Transverse colon (tissue), 4 donors: Measurements from ENCODE around the gene FARP1. TPM values are rescaled to one million over a fixed set of nuclear protein-coding genes. Genes with fewer than 3 reads are reported as not detected.
A peak's percentile ranks its signal among the peaks of the same experiment; 100 is the strongest.

Source experiments
- DNase-seq: peaks from one replicate; pipeline ENCODE4 v3.0.0-alpha.2; 2019
- H3K27ac ChIP-seq, 4 donors: fragments of 200-600 bp; sonication (generic); 2 replicates each; pipeline ENCODE4 v1.5.1; 2016 to 2018; ENCODE audit warnings: inconsistent platforms in 4 of 4
- H3K27me3 ChIP-seq: fragments of 200-600 bp; sonication (generic); 2 replicates; pipeline ENCODE4 v1.5.1; 2017; ENCODE audit warnings: inconsistent platforms
- H3K36me3 ChIP-seq, 4 donors: fragments of 200-600 bp; sonication (generic); 2 replicates each; pipeline ENCODE4 v1.5.1; 2017 to 2019; ENCODE audit warnings: inconsistent platforms in 4 of 4
- H3K4me1 ChIP-seq, 4 donors: fragments of 200-600 bp; sonication (generic); 2 replicates each; pipeline ENCODE4 v1.5.1; 2017 to 2020; ENCODE audit warnings: inconsistent platforms in 4 of 4
- H3K4me3 ChIP-seq, 4 donors: fragments of 200-600 bp; sonication (generic); 1 replicate in 1 of 4; 2 replicates in 3 of 4; pipeline versions ENCODE4 v1.5.1 to v1.6.1; 2017 to 2019; ENCODE audit warnings: inconsistent platforms in 4 of 4
- H3K9me3 ChIP-seq, 2 donors: fragments of 200-600 bp; sonication (generic); 2 replicates each; pipeline ENCODE4 v1.5.1; 2017 to 2019; ENCODE audit warnings: inconsistent platforms in 2 of 2
- EP300 ChIP-seq: sonication (generic); formaldehyde crosslinking; IDR thresholded peaks from one replicate; pipeline ENCODE4 v1.6.1; 2017; ENCODE audit warnings: antibody characterized with exemption, low read depth
- POLR2A ChIP-seq: fragments of 450-650 bp; IDR thresholded peaks from one replicate; pipeline ENCODE4 v1.6.1; 2016; ENCODE audit warnings: antibody characterized with exemption, mild to moderate bottlenecking, moderate library complexity
- POLR2AphosphoS5 ChIP-seq, 3 donors: sonication (generic); formaldehyde crosslinking; IDR thresholded peaks; one replicate each; pipeline ENCODE4 v1.6.1; 2016; ENCODE audit warnings: antibody characterized with exemption in 3 of 3
- WGBS, 2 donors: methylation state at CpG; one replicate each; pipeline ENCODE4 v1.1.5; 2018; ENCODE audit warnings: low coverage in 1 of 2; 5-methylcytosine and 5-hydroxymethylcytosine counted together
- in situ Hi-C, 4 donors: fragments of 200-750 bp; cut with MboI; loops; one replicate each; pipeline versions ENCODE4 v1.15.0 to v1.15.1; 2017; ENCODE audit warnings: low sequenced_read_pairs in 3 of 4, low pct_ligation_motif_present in 1 of 4, low pct_unique_long_range_greater_than_20kb in 1 of 4
- intact Hi-C: fragments of 100-400 bp; cut with DNase I; formaldehyde crosslinking; loops from one replicate; pipeline ENCODE4 v1.15.1; 2023; ENCODE audit warnings: low total_unique reads
- total RNA-seq, 4 donors: library from RNA; depleted of rRNA; stranded (reverse); fragments of >200 nt; gene quantifications; one replicate each; pipeline ENCODE4 v1.1.0, GENCODE V29; 2016
- TF ChIP-seq, protein P1 (sequence below), 5 experiments: fragments of 200-600 bp in 3 of 5; fragments of 450-650 bp in 2 of 5; sonication (generic) in 3 of 5; IDR thresholded peaks; 1 replicate in 2 of 5; 2 replicates in 3 of 5; pipeline ENCODE4 v1.5.1; 2016 to 2017; ENCODE audit warnings: antibody characterized with exemption in 5 of 5, inconsistent platforms in 3 of 5, mild to moderate bottlenecking in 2 of 5, moderate library complexity in 1 of 5

FARP1 gene
- total RNA-seq, 4 donors from 2014 or later = 32.8 to 41.8 (median 38.3) TPM

DNA sequence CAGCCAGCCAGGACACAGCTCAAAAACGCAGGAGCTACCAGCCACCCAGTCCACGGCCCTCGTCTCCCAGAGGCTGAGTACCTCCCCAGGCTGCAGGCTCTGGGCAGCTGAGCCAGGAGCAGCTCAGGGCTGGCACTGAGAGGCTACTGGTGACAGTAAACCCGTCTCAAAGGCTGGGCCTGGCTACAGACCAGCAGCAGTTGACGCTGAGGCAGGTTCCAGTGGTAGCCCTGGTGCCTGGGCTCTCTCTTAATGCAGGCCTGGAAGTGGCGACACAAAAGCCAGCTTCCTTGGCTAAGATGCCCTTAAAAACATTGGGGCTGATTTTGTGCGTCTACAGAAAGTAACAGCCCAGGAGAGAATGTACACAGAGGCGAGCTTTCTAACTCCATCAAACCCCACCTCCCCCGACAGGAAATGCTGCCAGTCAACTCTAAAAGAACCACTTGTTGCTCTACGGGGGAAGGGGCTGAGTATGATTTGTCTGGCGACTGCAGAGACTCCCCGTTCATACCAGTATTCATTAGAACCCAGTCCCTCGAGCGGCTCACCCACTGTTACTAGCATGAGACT lies 307.7 kb downstream of the FARP1 start:
- DNase-seq = no peak
- intact Hi-C loops (loop anchor here (5.0 kb wide), 1 partner anchor 47 kb away; no protein-coding TSS in a partner anchor), in situ Hi-C loops (loop anchor here in 1 of 4 donors (25.0 kb wide), 1 partner anchor 387 kb away; no protein-coding TSS in a partner anchor)
- H3K4me1 ChIP-seq = peaks cover 7 to 33% (median 25%) of the 10 kb centered on the region in 4 donors
- H3K27ac ChIP-seq = peak overlapping the region; percentile 43 to 82 (median 71)
- no peak overlapping the region for H3K4me3 ChIP-seq
- H3K9me3 ChIP-seq = no peaks in the 10 kb centered on the region
- peaks cover 0 to 14% (median 6%) of the 10 kb centered on the region in 4 donors for H3K36me3 ChIP-seq
- 75% methylated on average over 14 of the region's 14 CpGs; no CpG with 5 or more reads in 1 of the 2 donors for WGBS, 2 donors
- TF ChIP-seq EP300 (no peak), POLR2A (no peak), POLR2AphosphoS5 (IDR thresholded peaks at IDR 0.05) (peak in 1 of 3 donors; percentile 10)
- TF ChIP-seq, protein P1, sequence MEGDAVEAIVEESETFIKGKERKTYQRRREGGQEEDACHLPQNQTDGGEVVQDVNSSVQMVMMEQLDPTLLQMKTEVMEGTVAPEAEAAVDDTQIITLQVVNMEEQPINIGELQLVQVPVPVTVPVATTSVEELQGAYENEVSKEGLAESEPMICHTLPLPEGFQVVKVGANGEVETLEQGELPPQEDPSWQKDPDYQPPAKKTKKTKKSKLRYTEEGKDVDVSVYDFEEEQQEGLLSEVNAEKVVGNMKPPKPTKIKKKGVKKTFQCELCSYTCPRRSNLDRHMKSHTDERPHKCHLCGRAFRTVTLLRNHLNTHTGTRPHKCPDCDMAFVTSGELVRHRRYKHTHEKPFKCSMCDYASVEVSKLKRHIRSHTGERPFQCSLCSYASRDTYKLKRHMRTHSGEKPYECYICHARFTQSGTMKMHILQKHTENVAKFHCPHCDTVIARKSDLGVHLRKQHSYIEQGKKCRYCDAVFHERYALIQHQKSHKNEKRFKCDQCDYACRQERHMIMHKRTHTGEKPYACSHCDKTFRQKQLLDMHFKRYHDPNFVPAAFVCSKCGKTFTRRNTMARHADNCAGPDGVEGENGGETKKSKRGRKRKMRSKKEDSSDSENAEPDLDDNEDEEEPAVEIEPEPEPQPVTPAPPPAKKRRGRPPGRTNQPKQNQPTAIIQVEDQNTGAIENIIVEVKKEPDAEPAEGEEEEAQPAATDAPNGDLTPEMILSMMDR (IDR thresholded peaks at IDR 0.05) = no peak
- H3K27me3 ChIP-seq = no peaks in the 10 kb centered on the region

DNA sequence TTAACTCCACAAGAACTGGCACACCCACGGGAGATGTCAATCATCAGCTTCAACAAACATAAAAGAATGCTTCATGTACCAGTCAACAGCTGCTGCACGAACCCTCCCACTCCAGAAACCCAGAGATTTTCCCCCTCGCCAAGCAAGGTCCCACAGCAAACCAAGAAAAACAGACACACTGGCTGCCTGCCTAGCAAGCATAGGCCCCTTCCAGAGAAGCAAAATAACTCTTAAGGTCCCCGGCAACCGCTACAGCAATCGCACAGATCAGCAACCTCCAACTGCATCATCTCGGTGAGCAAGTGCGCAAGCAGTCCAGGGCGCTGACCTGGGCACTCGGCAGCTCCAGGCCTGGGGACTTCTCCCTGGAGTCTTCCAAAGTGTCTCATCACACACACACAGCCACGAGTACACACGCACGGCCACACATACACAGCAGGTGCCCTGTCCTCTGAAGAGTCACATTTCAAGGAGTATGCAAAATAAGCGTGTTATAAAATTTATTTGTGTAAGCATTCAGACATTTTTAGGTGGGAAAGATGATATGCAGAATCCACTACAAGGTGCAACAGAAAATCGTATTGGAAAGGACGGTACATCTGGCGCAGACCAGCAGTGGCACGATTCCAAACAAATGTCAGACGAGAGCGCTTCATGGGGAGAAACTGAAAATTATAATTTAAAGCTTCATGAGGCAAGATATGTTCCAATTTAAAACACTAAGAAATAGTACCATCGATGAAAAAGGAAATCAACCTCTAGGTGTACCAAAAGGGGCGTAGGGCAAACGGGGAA lies 309.0 kb downstream of the FARP1 start:
- TF ChIP-seq, protein P1 (IDR thresholded peaks at IDR 0.05) = no peak
- no peak for TF ChIP-seq POLR2A
- TF ChIP-seq EP300 = no peak
- TF ChIP-seq POLR2AphosphoS5 (IDR thresholded peaks at IDR 0.05) = peak in 1 of 3 donors; percentile 45
- Histone ChIP-seq H3K27ac (peak overlapping the region in 3 of 4 donors; percentile 69 to 82 (median 73)), H3K9me3 (no peaks in the 10 kb centered on the region), H3K4me3 (no peak overlapping the region), H3K27me3 (no peaks in the 10 kb centered on the region), H3K4me1 (peaks cover 7 to 32% (median 25%) of the 10 kb centered on the region in 4 donors), H3K36me3 (peaks cover 0 to 25% (median 9%) of the 10 kb centered on the region in 4 donors)
- in situ Hi-C loops (loop anchor here in 1 of 4 donors (25.0 kb wide), 1 partner anchor 385 kb away; no protein-coding TSS in a partner anchor), intact Hi-C loops (loop anchor here (5.0 kb wide), 1 partner anchor 45 kb away; no protein-coding TSS in a partner anchor)
- 78 to 89% methylated on average over 7 to 23 of the region's 23 CpGs for WGBS, 2 donors
- no peak for DNase-seq

DNA sequence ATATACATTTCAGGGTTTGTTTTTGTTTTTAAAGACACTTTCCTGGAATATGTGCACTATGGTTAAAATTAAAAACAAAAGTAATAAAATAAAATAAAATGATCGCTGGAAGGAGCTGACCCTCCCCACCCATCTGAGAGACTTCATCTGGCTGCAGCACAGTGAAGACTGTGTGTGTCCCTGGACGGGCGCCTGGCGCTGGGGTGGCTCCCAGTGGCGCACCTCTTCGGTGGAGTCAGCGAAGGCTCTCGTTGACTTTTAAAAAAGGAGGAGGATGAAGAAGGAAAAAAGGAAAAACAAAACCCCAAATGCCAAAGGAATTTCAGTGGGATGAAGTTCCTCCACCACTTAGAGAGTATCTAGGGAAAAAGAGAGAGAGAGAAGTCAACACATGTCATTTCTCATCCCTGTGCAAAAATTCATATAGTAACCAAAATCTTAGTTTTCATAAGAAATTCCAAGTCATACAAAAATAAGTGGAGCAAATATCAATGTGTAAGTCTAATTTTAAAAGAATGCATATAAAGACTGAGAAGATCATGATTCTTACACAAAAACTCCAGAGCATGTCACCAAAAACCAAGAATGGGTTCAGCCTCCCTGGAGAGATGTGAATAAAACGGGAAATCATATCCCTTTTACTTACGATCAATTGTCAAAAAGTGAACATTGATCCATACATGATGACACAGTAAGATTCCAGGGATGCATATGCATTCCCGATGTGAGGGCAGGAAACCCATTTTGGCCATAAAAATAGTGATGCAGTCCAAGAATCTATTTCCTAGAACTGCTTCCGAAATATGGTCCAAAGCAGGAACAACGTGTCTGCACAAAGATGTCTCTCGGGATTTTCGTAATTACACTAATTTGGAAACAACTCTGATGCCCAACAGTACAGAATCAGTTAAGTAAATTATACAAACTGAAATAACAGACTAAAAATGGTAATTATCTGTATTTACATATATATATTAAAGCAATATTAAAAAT lies 310.3 kb downstream of the FARP1 start:
- WGBS, 2 donors = 87 to 89% methylated on average over 15 of the region's 15 CpGs
- H3K36me3 ChIP-seq = peaks cover 0 to 31% (median 9%) of the 10 kb centered on the region in 4 donors
- no peak overlapping the region for H3K4me3 ChIP-seq
- in situ Hi-C loops = loop anchor here in 1 of 4 donors (25.0 kb wide), 1 partner anchor 384 kb away; no protein-coding TSS in a partner anchor
- peaks cover 7 to 32% (median 25%) of the 10 kb centered on the region in 4 donors for H3K4me1 ChIP-seq
- TF ChIP-seq EP300 (no peak), POLR2A (no peak)
- TF ChIP-seq, protein P1 (IDR thresholded peaks at IDR 0.05) = no peak
- intact Hi-C loops = loop anchor here (5.0 kb wide), 1 partner anchor 44 kb away; no protein-coding TSS in a partner anchor
- H3K27me3 ChIP-seq = no peaks in the 10 kb centered on the region
- peak overlapping the region; percentile 2 to 82 (median 38) for H3K27ac ChIP-seq
- DNase-seq = no peak
- no peaks in the 10 kb centered on the region for H3K9me3 ChIP-seq
